K562 (cell line): ENCODE data around the gene FTH1. TPM values are rescaled to one million over a fixed set of nuclear protein-coding genes. Genes with fewer than 3 reads are reported as not detected.

Experiments
- BCL6 ChIP-seq: fragments of 250-450 bp; sonication (Bioruptor Pico); IDR thresholded peaks from 2 replicates; pipeline ENCODE4 v1.4.0; 2020
- DPF2 ChIP-seq: fragments of 450-650 bp; IDR thresholded peaks from 2 replicates; pipeline ENCODE4 v1.6.1; 2016
- FIP1L1 ChIP-seq: fragments of 200-400 bp; formaldehyde crosslinking; IDR thresholded peaks from 2 replicates; pipeline ENCODE4 v1.6.1; 2018; ENCODE audit warnings: mild to moderate bottlenecking, low read depth, low read length; ENCODE audit not compliant: poor library complexity, severe bottlenecking
- L3MBTL2 ChIP-seq: fragments of 450-650 bp; IDR thresholded peaks from 2 replicates; pipeline ENCODE4 v1.6.1; 2016; ENCODE audit warnings: mild to moderate bottlenecking, moderate library complexity
- MAFG ChIP-seq: fragments of 450-650 bp; conservative IDR thresholded peaks from 2 replicates; pipeline ENCODE4 v1.6.1; 2016; ENCODE audit warnings: missing genetic modification characterization, missing compliant biosample characterization
- NFRKB ChIP-seq: fragments of 450-650 bp; IDR thresholded peaks from 2 replicates; pipeline ENCODE4 v1.6.1; 2016; ENCODE audit warnings: low read depth
- SAP30 ChIP-seq: fragments of 200-600 bp; sonication (generic); IDR thresholded peaks from 2 replicates; pipeline ENCODE4 v1.6.1; 2012; ENCODE audit warnings: borderline replicate concordance, low read depth, mild to moderate bottlenecking, moderate library complexity, low read length, control low read depth, inconsistent platforms; ENCODE audit not compliant: insufficient read depth, poor library complexity, severe bottlenecking
- SETDB1 ChIP-seq: IDR thresholded peaks from one replicate; pipeline ENCODE4 v1.6.1; 2012; ENCODE audit warnings: low read length, control low read depth, inconsistent platforms
- STAT5A ChIP-seq: IDR thresholded peaks from 2 replicates; pipeline ENCODE4 v1.6.1; 2012; ENCODE audit warnings: low read length, inconsistent platforms, borderline replicate concordance
- ZNF140 ChIP-seq: fragments of 250-450 bp; sonication (Bioruptor Pico); IDR thresholded peaks from 2 replicates; pipeline ENCODE4 v1.8.0; 2021; ENCODE audit warnings: moderate library complexity, mild to moderate bottlenecking, inconsistent platforms
- ZNF696 ChIP-seq: fragments of 250-450 bp; sonication (Bioruptor Pico); conservative IDR thresholded peaks from 2 replicates; pipeline ENCODE4 v1.4.0; 2020; ENCODE audit warnings: mild to moderate bottlenecking, moderate library complexity
- polyA plus RNA-seq, 8 experiments: library from polyadenylated mRNA; depleted of rRNA in 4 of 8; stranded (reverse) in 5 of 8; unstranded in 3 of 8; fragments of >200 nt; fragmentation: Nextera tagmentation in 2 of 8; fragmentation: Illumina TruSeq in 1 of 8; extraction: Ambion mirVana in 2 of 8; extraction: Trizol in 1 of 8; gene quantifications; 2 replicates each; pipeline versions ENCODE4 v1.2.1 to v1.2.3, GENCODE V29; 2011 to 2014; ENCODE audit warnings: inconsistent platforms in 1 of 8, missing spikeins in 1 of 8
- total RNA-seq, 7 experiments: library from RNA; depleted of rRNA in 6 of 7; stranded (reverse); fragments of >200 nt in 6 of 7; fragmentation: Illumina TruSeq in 2 of 7; extraction: Trizol in 2 of 7; gene quantifications; 2 replicates each; pipeline versions ENCODE4 v1.2.1 to v1.2.3, GENCODE V29; 2011 to 2021; ENCODE audit warnings: low replicate concordance in 1 of 7
- TF ChIP-seq, protein P1 (sequence below): fragments of 250-450 bp; sonication (Bioruptor Pico); IDR thresholded peaks from 2 replicates; pipeline ENCODE4 v1.8.0; 2022; ENCODE audit warnings: moderate library complexity, mild to moderate bottlenecking, inconsistent platforms
- TF ChIP-seq, protein P2 (sequence below): fragments of 450-650 bp; IDR thresholded peaks from 2 replicates; pipeline ENCODE4 v1.6.1; 2017; ENCODE audit warnings: antibody characterized with exemption, mild to moderate bottlenecking
- TF ChIP-seq, protein P3 (sequence below): fragments of 450-650 bp; IDR thresholded peaks from 2 replicates; pipeline ENCODE4 v1.6.1; 2016
- TF ChIP-seq, protein P4 (sequence below): fragments of 450-650 bp; formaldehyde crosslinking; IDR thresholded peaks from 2 replicates; pipeline ENCODE4 v1.4.0; 2020; ENCODE audit warnings: mild to moderate bottlenecking, mixed read lengths

The FTH1 gene
- total and polyA plus RNA-seq, 9 of the 15 experiments (the other 6 are each of a cell fraction or from before 2014, with no cell fraction given), result 370 to 3,146 (median 802) TPM

DNA sequence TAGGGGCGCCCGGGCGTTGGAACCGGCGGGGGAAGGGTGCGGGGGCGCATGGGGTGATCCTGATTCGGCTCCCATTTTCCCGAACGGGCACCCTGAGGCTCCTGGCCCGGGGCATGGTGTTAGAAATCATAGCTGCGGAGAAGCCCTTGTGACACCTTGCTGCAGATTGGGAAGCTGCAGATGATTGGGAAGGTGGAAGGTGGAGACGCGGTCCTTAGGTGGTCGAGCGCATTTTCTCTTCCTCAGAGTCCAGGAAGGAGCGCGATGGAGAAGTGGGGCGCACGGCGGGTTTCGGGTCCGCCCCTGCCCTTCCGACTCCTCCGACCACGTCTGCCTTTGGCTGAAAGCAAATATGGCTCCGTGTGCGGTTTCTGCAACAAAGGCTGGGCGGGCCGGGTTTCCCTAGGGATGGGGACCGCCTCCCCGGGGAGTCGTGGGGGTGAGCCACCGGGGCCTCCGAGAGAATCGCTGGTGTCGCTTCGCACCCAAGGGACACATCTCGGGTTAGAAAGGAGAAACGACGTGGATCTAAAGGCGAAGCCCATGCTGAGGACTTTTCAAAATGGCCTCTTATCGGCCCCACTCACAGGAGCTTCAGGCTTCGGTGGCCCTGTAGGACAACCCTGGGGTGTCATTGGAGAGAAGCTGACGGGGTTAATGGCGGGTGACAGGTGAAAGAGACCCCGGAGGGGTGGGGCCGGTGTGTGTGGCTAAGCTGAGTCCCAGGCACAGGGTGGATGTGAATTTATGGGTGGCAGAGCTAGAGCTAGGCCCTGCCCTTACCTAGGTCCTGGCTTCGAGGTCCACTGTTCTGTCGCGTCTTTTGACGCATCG lies 707 bp upstream of the FTH1 start (continued):
- no peak for TF ChIP-seq ZNF140 (CRISPR knock-in tag)
- no peak for TF ChIP-seq MAFG (tag)
- TF ChIP-seq, protein P1, sequence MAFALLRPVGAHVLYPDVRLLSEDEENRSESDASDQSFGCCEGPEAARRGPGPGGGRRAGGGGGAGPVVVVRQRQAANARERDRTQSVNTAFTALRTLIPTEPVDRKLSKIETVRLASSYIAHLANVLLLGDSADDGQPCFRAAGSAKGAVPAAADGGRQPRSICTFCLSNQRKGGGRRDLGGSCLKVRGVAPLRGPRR (CRISPR knock-in tag), result no peak
- TF ChIP-seq, protein P2, sequence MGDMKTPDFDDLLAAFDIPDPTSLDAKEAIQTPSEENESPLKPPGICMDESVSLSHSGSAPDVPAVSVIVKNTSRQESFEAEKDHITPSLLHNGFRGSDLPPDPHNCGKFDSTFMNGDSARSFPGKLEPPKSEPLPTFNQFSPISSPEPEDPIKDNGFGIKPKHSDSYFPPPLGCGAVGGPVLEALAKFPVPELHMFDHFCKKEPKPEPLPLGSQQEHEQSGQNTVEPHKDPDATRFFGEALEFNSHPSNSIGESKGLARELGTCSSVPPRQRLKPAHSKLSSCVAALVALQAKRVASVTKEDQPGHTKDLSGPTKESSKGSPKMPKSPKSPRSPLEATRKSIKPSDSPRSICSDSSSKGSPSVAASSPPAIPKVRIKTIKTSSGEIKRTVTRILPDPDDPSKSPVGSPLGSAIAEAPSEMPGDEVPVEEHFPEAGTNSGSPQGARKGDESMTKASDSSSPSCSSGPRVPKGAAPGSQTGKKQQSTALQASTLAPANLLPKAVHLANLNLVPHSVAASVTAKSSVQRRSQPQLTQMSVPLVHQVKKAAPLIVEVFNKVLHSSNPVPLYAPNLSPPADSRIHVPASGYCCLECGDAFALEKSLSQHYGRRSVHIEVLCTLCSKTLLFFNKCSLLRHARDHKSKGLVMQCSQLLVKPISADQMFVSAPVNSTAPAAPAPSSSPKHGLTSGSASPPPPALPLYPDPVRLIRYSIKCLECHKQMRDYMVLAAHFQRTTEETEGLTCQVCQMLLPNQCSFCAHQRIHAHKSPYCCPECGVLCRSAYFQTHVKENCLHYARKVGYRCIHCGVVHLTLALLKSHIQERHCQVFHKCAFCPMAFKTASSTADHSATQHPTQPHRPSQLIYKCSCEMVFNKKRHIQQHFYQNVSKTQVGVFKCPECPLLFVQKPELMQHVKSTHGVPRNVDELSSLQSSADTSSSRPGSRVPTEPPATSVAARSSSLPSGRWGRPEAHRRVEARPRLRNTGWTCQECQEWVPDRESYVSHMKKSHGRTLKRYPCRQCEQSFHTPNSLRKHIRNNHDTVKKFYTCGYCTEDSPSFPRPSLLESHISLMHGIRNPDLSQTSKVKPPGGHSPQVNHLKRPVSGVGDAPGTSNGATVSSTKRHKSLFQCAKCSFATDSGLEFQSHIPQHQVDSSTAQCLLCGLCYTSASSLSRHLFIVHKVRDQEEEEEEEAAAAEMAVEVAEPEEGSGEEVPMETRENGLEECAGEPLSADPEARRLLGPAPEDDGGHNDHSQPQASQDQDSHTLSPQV, result peak; percentile 63
- no peak for TF ChIP-seq SETDB1
- TF ChIP-seq, protein P3, sequence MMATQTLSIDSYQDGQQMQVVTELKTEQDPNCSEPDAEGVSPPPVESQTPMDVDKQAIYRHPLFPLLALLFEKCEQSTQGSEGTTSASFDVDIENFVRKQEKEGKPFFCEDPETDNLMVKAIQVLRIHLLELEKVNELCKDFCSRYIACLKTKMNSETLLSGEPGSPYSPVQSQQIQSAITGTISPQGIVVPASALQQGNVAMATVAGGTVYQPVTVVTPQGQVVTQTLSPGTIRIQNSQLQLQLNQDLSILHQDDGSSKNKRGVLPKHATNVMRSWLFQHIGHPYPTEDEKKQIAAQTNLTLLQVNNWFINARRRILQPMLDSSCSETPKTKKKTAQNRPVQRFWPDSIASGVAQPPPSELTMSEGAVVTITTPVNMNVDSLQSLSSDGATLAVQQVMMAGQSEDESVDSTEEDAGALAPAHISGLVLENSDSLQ, result peak; percentile 35; the same call in 1 of the 2 replicates
- TF ChIP-seq, protein P4, sequence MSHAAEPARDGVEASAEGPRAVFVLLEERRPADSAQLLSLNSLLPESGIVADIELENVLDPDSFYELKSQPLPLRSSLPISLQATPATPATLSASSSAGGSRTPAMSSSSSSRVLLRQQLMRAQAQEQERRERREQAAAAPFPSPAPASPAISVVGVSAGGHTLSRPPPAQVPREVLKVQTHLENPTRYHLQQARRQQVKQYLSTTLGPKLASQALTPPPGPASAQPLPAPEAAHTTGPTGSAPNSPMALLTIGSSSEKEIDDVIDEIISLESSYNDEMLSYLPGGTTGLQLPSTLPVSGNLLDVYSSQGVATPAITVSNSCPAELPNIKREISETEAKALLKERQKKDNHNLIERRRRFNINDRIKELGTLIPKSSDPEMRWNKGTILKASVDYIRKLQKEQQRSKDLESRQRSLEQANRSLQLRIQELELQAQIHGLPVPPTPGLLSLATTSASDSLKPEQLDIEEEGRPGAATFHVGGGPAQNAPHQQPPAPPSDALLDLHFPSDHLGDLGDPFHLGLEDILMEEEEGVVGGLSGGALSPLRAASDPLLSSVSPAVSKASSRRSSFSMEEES (CRISPR knock-in tag), result no peak
- no peak for TF ChIP-seq DPF2
- 0 out of 2 replicates have a peak, but pooled peaks have one; percentile 6 for TF ChIP-seq BCL6 (CRISPR knock-in tag)
- no peak for TF ChIP-seq FIP1L1
- peak; percentile 31 for TF ChIP-seq SAP30
- TF ChIP-seq STAT5A, result no peak
- TF ChIP-seq NFRKB, result peak; percentile 86
- no peak for TF ChIP-seq ZNF696 (CRISPR knock-in tag)
- TF ChIP-seq L3MBTL2, result 0 out of 2 replicates have a peak, but pooled peaks have one; percentile 62
